WTC11 (cell line): ENCODE measurements around the gene TMCO2. TPM values are rescaled to one million over a fixed set of nuclear protein-coding genes. Genes with fewer than 3 reads are reported as not detected.

Experiments used
- ATAC-seq: fragments of 200-7000 bp; cut with Tn5 transposase; 2 replicates; pipeline ENCODE4 v1.10.0; 2021; ENCODE audit warnings: mild to moderate bottlenecking, moderate library complexity
- CTCF ChIA-PET: fragments of 300-600 bp; sonication (Branson Sonifier 250); formaldehyde crosslinking; loops from one replicate; lab custom pipeline; 2021; ENCODE audit warnings: antibody characterized with exemption; lab: Charles Lee
- POLR2A ChIA-PET: fragments of 350-600 bp; sonication (Branson Sonifier 250); formaldehyde crosslinking; loops from one replicate; lab custom pipeline; 2021; ENCODE audit warnings: antibody characterized with exemption; lab: Charles Lee
- DNase-seq: peaks from one replicate; pipeline ENCODE4 v3.0.0; 2021; ENCODE audit warnings: low spot score
- H3K27ac Mint-ChIP-seq: 2 replicates; pipeline ENCODE4 v1.8.0; 2021; ENCODE audit warnings: mixed read lengths
- H3K27me3 Mint-ChIP-seq: 2 replicates; pipeline ENCODE4 v1.8.0; 2021; ENCODE audit warnings: low read depth, mild to moderate bottlenecking, moderate library complexity, mixed read lengths
- H3K36me3 Mint-ChIP-seq: 2 replicates; pipeline ENCODE4 v1.8.0; 2021; ENCODE audit warnings: mixed read lengths
- H3K4me1 Mint-ChIP-seq: 2 replicates; pipeline ENCODE4 v1.8.0; 2022; ENCODE audit warnings: mixed read lengths
- H3K4me3 Mint-ChIP-seq: 2 replicates; pipeline ENCODE4 v1.8.0; 2021; ENCODE audit warnings: mild to moderate bottlenecking, moderate library complexity, mixed read lengths
- H3K9me3 Mint-ChIP-seq: 2 replicates; pipeline ENCODE4 v1.8.0; 2021; ENCODE audit warnings: mixed read lengths
- CREM ChIP-seq: sonication (generic); formaldehyde crosslinking; IDR thresholded peaks from 2 replicates; pipeline ENCODE4 v1.8.1; 2022; ENCODE audit warnings: mild to moderate bottlenecking, missing genetic modification reagents, moderate library complexity
- EMX1 ChIP-seq: fragments of 250-450 bp; sonication (Bioruptor Pico); IDR thresholded peaks from 2 replicates; pipeline ENCODE4 v1.8.0; 2021; ENCODE audit warnings: mild to moderate bottlenecking
- MYBL2 ChIP-seq: sonication (generic); formaldehyde crosslinking; IDR thresholded peaks from 2 replicates; pipeline ENCODE4 v1.8.1; 2023; ENCODE audit warnings: mild to moderate bottlenecking, moderate library complexity, missing genetic modification reagents
- NR2C2 ChIP-seq: sonication (generic); formaldehyde crosslinking; IDR thresholded peaks from 2 replicates; pipeline ENCODE4 v1.8.0; 2022; ENCODE audit warnings: mild to moderate bottlenecking, missing genetic modification reagents
- ZNF317 ChIP-seq: sonication (generic); formaldehyde crosslinking; IDR thresholded peaks from 2 replicates; pipeline ENCODE4 v1.8.1; 2023; ENCODE audit warnings: low read depth, mild to moderate bottlenecking, moderate library complexity, missing genetic modification reagents, borderline replicate concordance
- ZNF532 ChIP-seq: fragments of 250-450 bp; sonication (Bioruptor Pico); IDR thresholded peaks from 2 replicates; pipeline ENCODE4 v1.9.0; 2021; ENCODE audit warnings: mild to moderate bottlenecking, borderline replicate concordance
- total RNA-seq: library from RNA; stranded (reverse); gene quantifications from 3 replicates; pipeline ENCODE4 v1.2.3, GENCODE V29; 2021

The TMCO2 gene
- total RNA-seq, 1 experiment from 2014 or later: not detected

GRCh38 chr1:40301066-40301465 is 53.3 kb downstream of the TMCO2 start:
- ChIA-PET POLR2A (no interaction called here), CTCF (interaction anchor here (3.2 kb wide), 1 partner anchor 14 kb away, joined by 21 read pairs; no protein-coding TSS in a partner anchor)
- no peak for TF ChIP-seq ZNF532 (CRISPR knock-in tag)
- no peak for TF ChIP-seq NR2C2 (CRISPR knock-in tag)
- TF ChIP-seq EMX1: no peak
- TF ChIP-seq ZNF317 (CRISPR knock-in tag): no peak
- no peak for TF ChIP-seq MYBL2
- no peak for TF ChIP-seq CREM (CRISPR knock-in tag)
- Mint-ChIP-seq H3K4me3 (no peak overlapping the region), H3K27ac (no peak overlapping the region), H3K27me3 (peaks cover 26% of the 10 kb centered on the region), H3K4me1 (no peaks in the 10 kb centered on the region), H3K36me3 (no peaks in the 10 kb centered on the region), H3K9me3 (no peaks in the 10 kb centered on the region)
- DNase-seq (no peak), ATAC-seq (no peak)

Other genes with a start within 250 kb of the TMCO2 start
- gene CAP1, start 207.2 kb upstream of the TMCO2 start, total RNA-seq: 258 to 304 TPM (median 277 TPM) in 3 replicates
- gene PPT1, start 150.7 kb upstream of the TMCO2 start, total RNA-seq: 107 to 117 TPM (median 111 TPM) in 3 replicates
- 18.5 to 22.1 TPM (median 20.2 TPM) in 3 replicates for gene RLF, start 86.5 kb upstream of the TMCO2 start, total RNA-seq
- 27.0 to 31.7 TPM (median 28.9 TPM) in 3 replicates for gene ZMPSTE24, start 10.3 kb downstream of the TMCO2 start, total RNA-seq
- gene COL9A2, start 69.3 kb downstream of the TMCO2 start, total RNA-seq: 4.2 to 5.5 TPM (median 4.7 TPM) in 3 replicates
- gene SMAP2, start 125.8 kb downstream of the TMCO2 start, total RNA-seq: 4.9 to 5.7 TPM (median 5.7 TPM) in 3 replicates
- 6.8 to 8.2 TPM (median 7.1 TPM) in 3 replicates for gene ZFP69B, start 202.5 kb downstream of the TMCO2 start, total RNA-seq
- gene ZFP69, start 229.4 kb downstream of the TMCO2 start, total RNA-seq: 3.2 to 3.9 TPM (median 3.6 TPM) in 3 replicates